HCT116 (cell line): ENCODE data around the gene PNPLA2. TPM values are rescaled to one million over a fixed set of nuclear protein-coding genes. Genes with fewer than 3 reads are reported as not detected.

ENCODE experiments used
- ATAC-seq: fragments of 200-7000 bp; cut with Tn5 transposase; 2 replicates; pipeline ENCODE4 v1.9.1; 2020; ENCODE audit warnings: mild to moderate bottlenecking, moderate library complexity
- BruUV-seq: library from RNA; stranded (reverse); fragments of 400-500 nt; replicated peaks from 2 replicates; lab custom pipeline; 2021; lab: Mats Ljungman, UMichigan
- CTCF ChIA-PET: fragments of 300-600 bp; sonication (Branson Sonifier 250); formaldehyde crosslinking; loops from one replicate; lab custom pipeline; 2021; ENCODE audit warnings: antibody characterized with exemption; lab: Charles Lee
- POLR2A ChIA-PET: fragments of 300-600, 350-600 bp; sonication (Branson Sonifier 250); formaldehyde crosslinking; loops from one replicate; lab custom pipeline; 2021; ENCODE audit warnings: antibody characterized with exemption; lab: Charles Lee
- RAD21 ChIA-PET, 2 experiments: fragments of 300-600 bp; sonication (Branson Sonifier 250); formaldehyde crosslinking; loops; one replicate each; lab custom pipeline; 2023; ENCODE audit warnings: low total read pairs in 2 of 2; ENCODE audit not compliant: uncharacterized antibody in 2 of 2, unreplicated experiment in 2 of 2, low non-redundant PET in 1 of 2; lab: Charles Lee
- DNase-seq: peaks from one replicate; pipeline ENCODE4 v3.0.0-alpha.2; 2010; ENCODE audit warnings: low read depth, low spot score
- H2AFZ ChIP-seq: fragments of 200-600 bp; shearing (Covaris generic), sonication (generic); 2 replicates; pipeline ENCODE4 v1.6.1; 2017; ENCODE audit warnings: low read depth, mixed run types, mixed read lengths, antibody characterized with exemption, low read length; ENCODE audit not compliant: poor library complexity, severe bottlenecking
- H3K27ac ChIP-seq: 2 replicates; pipeline ENCODE4 v1.5.1; 2012; ENCODE audit warnings: low read depth, low read length
- H3K27me3 ChIP-seq: fragments of 200-600 bp; sonication (generic); 2 replicates; pipeline ENCODE4 v1.6.1; 2016; ENCODE audit warnings: mixed run types, low read length, mixed read lengths; ENCODE audit not compliant: insufficient read depth
- H3K36me3 ChIP-seq, 2 experiments: fragments of 200-500 bp in 1 of 2; fragments of 200-600 bp in 1 of 2; sonication (Bioruptor generic) in 1 of 2; sonication (generic) in 1 of 2; 2 replicates each; pipeline versions ENCODE4 v1.5.1 to v1.6.1; 2014 to 2016; ENCODE audit warnings: low read length in 2 of 2, inconsistent platforms in 1 of 2, mixed read lengths in 1 of 2, mixed run types in 1 of 2; ENCODE audit not compliant: insufficient read depth in 2 of 2, control insufficient read depth in 1 of 2
- H3K4me1 ChIP-seq, 2 experiments: fragments of 200-600 bp in 1 of 2; sonication (generic) in 1 of 2; 2 replicates each; pipeline versions ENCODE4 v1.5.1 to v1.6.1; 2012 to 2017; ENCODE audit warnings: low read length in 2 of 2, inconsistent platforms in 1 of 2, mild to moderate bottlenecking in 1 of 2, mixed read lengths in 1 of 2, mixed run types in 1 of 2, moderate library complexity in 1 of 2; ENCODE audit not compliant: insufficient read depth in 2 of 2, control insufficient read depth in 1 of 2
- H3K4me2 ChIP-seq: fragments of 200-600 bp; sonication (generic); 2 replicates; pipeline ENCODE4 v1.6.1; 2017; ENCODE audit warnings: mixed run types, low read length, mixed read lengths
- H3K4me3 ChIP-seq, 2 experiments: fragments of 200-600 bp in 1 of 2; sonication (generic) in 1 of 2; replicated peaks in 1 of 2; 2 replicates each; pipeline ENCODE4 v1.5.1; 2011 to 2016; ENCODE audit warnings: low read length in 2 of 2, control low read depth in 1 of 2, low read depth in 1 of 2, mild to moderate bottlenecking in 1 of 2, mixed read lengths in 1 of 2, mixed run types in 1 of 2
- H3K79me2 ChIP-seq: fragments of 200-600 bp; sonication (generic); 2 replicates; pipeline ENCODE4 v1.6.1; 2017; ENCODE audit warnings: mild to moderate bottlenecking, mixed run types, low read length, moderate library complexity, mixed read lengths; ENCODE audit not compliant: insufficient read depth
- H3K9ac ChIP-seq: fragments of 200-600 bp; sonication (generic); 2 replicates; pipeline ENCODE4 v1.6.1; 2016; ENCODE audit warnings: low read length, mixed read lengths
- H3K9me2 ChIP-seq: fragments of 200-600 bp; sonication (generic), shearing (Covaris generic); 2 replicates; pipeline ENCODE4 v1.6.1; 2017; ENCODE audit warnings: mixed run types, mild to moderate bottlenecking, moderate library complexity; ENCODE audit not compliant: insufficient read depth
- H3K9me3 ChIP-seq, 2 experiments: fragments of 200-500 bp in 1 of 2; fragments of 200-600 bp in 1 of 2; sonication (Bioruptor generic) in 1 of 2; sonication (generic) in 1 of 2; 2 replicates each; pipeline ENCODE4 v1.6.1; 2014 to 2017; ENCODE audit warnings: low read length in 2 of 2, mixed read lengths in 2 of 2, inconsistent platforms in 1 of 2, low read depth in 1 of 2, mild to moderate bottlenecking in 1 of 2, mixed run types in 1 of 2, moderate library complexity in 1 of 2; ENCODE audit not compliant: control insufficient read depth in 1 of 2, insufficient read depth in 1 of 2
- H4K20me1 ChIP-seq: fragments of 200-600 bp; sonication (generic), shearing (Covaris generic); 2 replicates; pipeline ENCODE4 v1.6.1; 2017; ENCODE audit warnings: mixed run types, mild to moderate bottlenecking, moderate library complexity; ENCODE audit not compliant: insufficient read depth
- EGR1 ChIP-seq: IDR thresholded peaks from 2 replicates; pipeline ENCODE4 v1.6.1; 2012; ENCODE audit warnings: low read depth
- ELF1 ChIP-seq: IDR thresholded peaks from 2 replicates; pipeline ENCODE4 v1.6.1; 2012; ENCODE audit warnings: low read depth, borderline replicate concordance
- EZH2 ChIP-seq: fragments of 200-600 bp; sonication (generic); IDR thresholded peaks from 2 replicates; pipeline ENCODE4 v1.6.1; 2017; ENCODE audit warnings: antibody characterized with exemption, mixed run types
- EZH2phosphoT487 ChIP-seq: fragments of 200-600 bp; IDR thresholded peaks from 2 replicates; pipeline ENCODE4 v1.6.1; 2018; ENCODE audit warnings: antibody characterized with exemption, borderline replicate concordance
- RAD21 ChIP-seq: IDR thresholded peaks from 2 replicates; pipeline ENCODE4 v1.6.1; 2012; ENCODE audit warnings: low read depth, mild to moderate bottlenecking
- SRF ChIP-seq: IDR thresholded peaks from 2 replicates; pipeline ENCODE4 v1.6.1; 2012; ENCODE audit warnings: low read depth
- YY1 ChIP-seq: IDR thresholded peaks from 2 replicates; pipeline ENCODE4 v1.6.1; 2011; ENCODE audit warnings: low read length, low read depth, moderate library complexity, mild to moderate bottlenecking; ENCODE audit not compliant: insufficient replicate concordance; ENCODE audit errors: extremely low read depth
- ZBTB33 ChIP-seq: IDR thresholded peaks from 2 replicates; pipeline ENCODE4 v1.6.1; 2011; ENCODE audit warnings: mild to moderate bottlenecking, low read length, moderate library complexity; ENCODE audit not compliant: insufficient replicate concordance; ENCODE audit errors: extremely low read depth
- ZNF274 ChIP-seq: fragments of 200-500 bp; sonication (Bioruptor generic); IDR thresholded peaks from 2 replicates; pipeline ENCODE4 v1.6.1; 2014; ENCODE audit warnings: mild to moderate bottlenecking, low read depth, low read length, inconsistent platforms
- intact Hi-C: fragments of 100-400 bp; cut with micrococcal nuclease; formaldehyde crosslinking; loops from 2 replicates; pipeline ENCODE4 v1.10.0; 2022
- total RNA-seq: library from RNA; stranded (reverse); gene quantifications from one replicate; pipeline ENCODE4 v1.2.1, GENCODE V29; 2021; ENCODE audit not compliant: unreplicated experiment
- TF ChIP-seq, protein P1 (sequence below): IDR thresholded peaks from 2 replicates; pipeline ENCODE4 v1.6.1; 2012; ENCODE audit warnings: low read depth
- TF ChIP-seq, protein P2 (sequence below): IDR thresholded peaks from 2 replicates; pipeline ENCODE4 v1.6.1; 2012

Gene PNPLA2
- total RNA-seq, 1 experiment from 2014 or later, result 124 TPM

DNA sequence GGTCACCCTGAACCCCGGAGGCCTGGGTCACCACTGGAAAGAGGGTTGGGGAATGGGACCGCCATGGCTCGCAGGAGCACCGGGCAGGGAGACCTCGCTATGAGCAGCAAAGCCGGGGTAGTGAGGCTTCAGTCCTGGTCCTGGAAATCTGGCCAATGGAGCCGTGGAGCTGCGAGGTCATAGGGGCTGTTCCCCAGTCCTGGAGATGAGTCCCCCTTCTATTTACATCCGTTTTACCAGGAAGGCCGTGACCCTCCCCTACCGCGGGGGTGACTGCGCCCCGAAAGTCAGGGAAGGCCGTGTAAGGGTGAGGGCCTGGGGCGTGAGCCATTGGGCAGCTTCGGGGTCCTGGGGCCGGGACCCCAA is 14.1 kb upstream of the PNPLA2 start:
- no TSS peak for BruUV-seq
- DNase-seq (no peak), ATAC-seq (no peak)
- Histone ChIP-seq H3K9me3 (no peaks in the 10 kb centered on the region), H3K27ac (peak overlapping the region; percentile 93), H3K79me2 (peaks cover 30% of the 10 kb centered on the region), H2AFZ (no peak overlapping the region), H3K4me1 (peaks cover 22 to 32% of the 10 kb centered on the region in 2 experiments), H3K4me2 (peak overlapping the region; percentile 87), H3K27me3 (no peaks in the 10 kb centered on the region), H3K36me3 (peaks cover 0 to 9% of the 10 kb centered on the region in 2 experiments; a peak in 1 of 4 replicates), H4K20me1 (no peaks in the 10 kb centered on the region), H3K9ac (peak overlapping the region; percentile 83), H3K4me3 (peak overlapping the region; percentile 66 to 72), H3K9me2 (no peaks in the 10 kb centered on the region)
- TF ChIP-seq EGR1 (no peak), EZH2 (no peak), EZH2phosphoT487 (no peak), ZNF274 (no peak), SRF (no peak), ELF1 (no peak), YY1 (no peak), ZBTB33 (no peak), RAD21 (no peak)
- TF ChIP-seq, protein P1, sequence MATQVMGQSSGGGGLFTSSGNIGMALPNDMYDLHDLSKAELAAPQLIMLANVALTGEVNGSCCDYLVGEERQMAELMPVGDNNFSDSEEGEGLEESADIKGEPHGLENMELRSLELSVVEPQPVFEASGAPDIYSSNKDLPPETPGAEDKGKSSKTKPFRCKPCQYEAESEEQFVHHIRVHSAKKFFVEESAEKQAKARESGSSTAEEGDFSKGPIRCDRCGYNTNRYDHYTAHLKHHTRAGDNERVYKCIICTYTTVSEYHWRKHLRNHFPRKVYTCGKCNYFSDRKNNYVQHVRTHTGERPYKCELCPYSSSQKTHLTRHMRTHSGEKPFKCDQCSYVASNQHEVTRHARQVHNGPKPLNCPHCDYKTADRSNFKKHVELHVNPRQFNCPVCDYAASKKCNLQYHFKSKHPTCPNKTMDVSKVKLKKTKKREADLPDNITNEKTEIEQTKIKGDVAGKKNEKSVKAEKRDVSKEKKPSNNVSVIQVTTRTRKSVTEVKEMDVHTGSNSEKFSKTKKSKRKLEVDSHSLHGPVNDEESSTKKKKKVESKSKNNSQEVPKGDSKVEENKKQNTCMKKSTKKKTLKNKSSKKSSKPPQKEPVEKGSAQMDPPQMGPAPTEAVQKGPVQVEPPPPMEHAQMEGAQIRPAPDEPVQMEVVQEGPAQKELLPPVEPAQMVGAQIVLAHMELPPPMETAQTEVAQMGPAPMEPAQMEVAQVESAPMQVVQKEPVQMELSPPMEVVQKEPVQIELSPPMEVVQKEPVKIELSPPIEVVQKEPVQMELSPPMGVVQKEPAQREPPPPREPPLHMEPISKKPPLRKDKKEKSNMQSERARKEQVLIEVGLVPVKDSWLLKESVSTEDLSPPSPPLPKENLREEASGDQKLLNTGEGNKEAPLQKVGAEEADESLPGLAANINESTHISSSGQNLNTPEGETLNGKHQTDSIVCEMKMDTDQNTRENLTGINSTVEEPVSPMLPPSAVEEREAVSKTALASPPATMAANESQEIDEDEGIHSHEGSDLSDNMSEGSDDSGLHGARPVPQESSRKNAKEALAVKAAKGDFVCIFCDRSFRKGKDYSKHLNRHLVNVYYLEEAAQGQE, result no peak
- TF ChIP-seq, protein P2, sequence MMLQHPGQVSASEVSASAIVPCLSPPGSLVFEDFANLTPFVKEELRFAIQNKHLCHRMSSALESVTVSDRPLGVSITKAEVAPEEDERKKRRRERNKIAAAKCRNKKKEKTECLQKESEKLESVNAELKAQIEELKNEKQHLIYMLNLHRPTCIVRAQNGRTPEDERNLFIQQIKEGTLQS, result no peak
- RAD21 ChIA-PET, result no interaction called here
- intact Hi-C loops, result no loop called here
- POLR2A ChIA-PET, result interaction anchor here (1.5 kb wide), 1 partner anchor 30 kb away, joined by 3 read pairs; no protein-coding TSS in a partner anchor
- CTCF ChIA-PET, result no interaction called here
